Measurements from ENCODE around the gene WNT2.
"Not testable (repeated sequence)": the region's sequence is repeated elsewhere in the genome, so short reads cannot be mapped to it uniquely, and the experiment has no call there.

The WNT2 gene

GRCh38 chr7:117259615-117260014 lies 63.2 kb downstream of the WNT2 start:
- DNase-seq = no peak

DNA sequence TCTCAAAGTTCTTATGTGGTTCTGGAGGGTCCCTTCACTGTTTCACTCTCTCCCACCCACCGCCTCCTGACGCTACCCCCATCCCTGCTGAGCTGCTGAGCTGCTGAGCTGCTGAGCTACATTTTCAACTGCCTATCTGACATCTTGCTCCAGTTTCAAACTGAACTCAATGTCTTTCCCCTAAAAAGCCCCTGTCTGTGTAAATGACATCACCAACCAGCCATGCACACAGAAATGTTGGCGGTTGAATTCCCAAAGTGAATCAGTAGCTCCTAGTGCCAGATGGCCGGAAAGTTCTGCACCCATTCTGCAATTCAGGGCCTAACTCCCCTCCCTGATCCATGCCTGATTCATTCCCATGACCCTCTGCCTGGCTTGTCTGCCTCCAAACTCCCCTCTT lies 71.2 kb downstream of the WNT2 start:
- DNase-seq = no peak

DNA sequence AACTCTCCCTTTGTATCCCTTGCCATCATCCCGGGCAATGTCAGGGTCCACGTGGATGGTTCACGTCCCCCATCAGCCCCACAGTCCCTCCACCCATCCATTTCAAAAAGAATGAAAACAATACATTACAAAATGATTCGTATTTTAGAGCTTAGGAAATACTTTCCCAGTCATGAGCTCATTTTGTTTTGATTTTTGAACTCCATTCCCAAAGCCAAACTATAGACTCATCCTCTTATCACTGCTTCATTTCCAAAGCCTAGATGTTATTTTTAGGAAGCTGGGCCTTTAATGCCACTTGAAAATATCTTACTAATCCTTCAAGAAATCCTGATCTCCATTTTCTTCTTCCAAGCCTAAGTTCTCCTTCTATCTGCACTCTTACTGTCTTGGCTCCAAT lies 72.1 kb downstream of the WNT2 start:
- no peak for DNase-seq

GRCh38 chr7:117250245-117250644 lies 72.6 kb downstream of the WNT2 start:
- DNase-seq = no peak

GRCh38 chr7:117249696-117250095 lies 73.2 kb downstream of the WNT2 start:
- no peak for DNase-seq

DNA sequence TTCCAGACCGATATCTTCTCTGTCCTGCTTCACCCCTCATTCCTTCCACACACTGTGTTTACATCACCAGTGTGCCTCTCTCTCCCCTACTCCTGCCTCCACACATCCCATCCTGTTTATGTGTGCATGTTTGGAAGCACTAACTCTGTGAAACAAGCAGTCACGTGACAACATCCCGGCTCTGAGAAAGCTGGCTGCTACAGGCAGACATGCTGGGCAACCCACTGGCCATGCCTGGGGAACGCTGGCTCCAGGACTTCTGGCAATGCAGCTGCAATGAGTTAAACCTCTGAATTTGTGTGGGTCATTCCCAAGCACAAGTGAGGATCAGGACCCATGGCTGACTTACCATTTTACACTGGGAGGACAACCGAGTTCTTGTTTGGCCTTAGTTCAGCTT lies 74.0 kb downstream of the WNT2 start:
- DNase-seq = no peak

GRCh38 chr7:117247809-117248208 lies 75.0 kb downstream of the WNT2 start:
- DNase-seq = no peak

- DNase-seq = not testable (repeated sequence)
Observed at GRCh38 chr7:117245703-117246102, 77.2 kb downstream of the WNT2 start.

GRCh38 chr7:117243390-117243789 lies 79.5 kb downstream of the WNT2 start:
- DNase-seq = no peak

DNA sequence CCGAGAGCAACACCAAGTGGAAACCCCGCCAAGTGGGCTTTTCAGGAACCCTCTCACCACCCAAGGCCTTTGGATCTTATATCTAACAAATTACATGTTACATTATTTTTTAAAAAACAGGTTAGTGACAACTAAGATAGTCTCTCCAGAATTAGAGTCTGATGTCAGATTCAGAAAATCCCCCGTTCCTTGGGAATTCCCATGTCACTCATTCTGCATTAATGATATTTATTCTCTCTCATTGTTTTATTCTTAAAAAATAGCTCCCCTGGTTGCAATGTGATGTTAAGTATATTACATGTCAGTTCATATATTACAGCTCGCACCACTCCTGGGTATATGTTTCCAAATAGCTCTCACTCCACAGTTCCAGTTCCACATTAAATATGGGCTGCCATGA lies 81.8 kb downstream of the WNT2 start:
- no peak for DNase-seq

- DNase-seq = no peak
Observed at GRCh38 chr7:117238937-117239336, 83.9 kb downstream of the WNT2 start.

DNA sequence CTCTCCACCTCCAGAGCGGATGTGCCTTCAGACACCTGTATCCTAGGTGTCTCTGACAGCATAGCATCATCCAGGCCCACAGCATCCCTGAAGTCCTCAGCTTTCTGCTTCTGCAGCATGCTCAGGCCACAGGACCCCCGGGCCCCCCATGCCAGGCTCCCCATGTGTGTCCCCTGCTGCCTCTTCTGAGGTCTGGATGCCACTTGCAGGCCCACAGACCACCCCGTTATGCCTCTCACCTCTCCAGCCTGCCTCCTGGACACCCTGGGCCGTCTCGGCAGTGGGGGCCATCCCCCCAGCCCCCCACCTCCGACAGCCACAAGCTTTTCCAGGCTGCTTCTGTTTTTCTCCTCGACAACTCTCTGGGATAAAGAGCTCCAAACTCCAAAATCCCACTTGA lies 84.4 kb downstream of the WNT2 start:
- DNase-seq = no peak

DNA sequence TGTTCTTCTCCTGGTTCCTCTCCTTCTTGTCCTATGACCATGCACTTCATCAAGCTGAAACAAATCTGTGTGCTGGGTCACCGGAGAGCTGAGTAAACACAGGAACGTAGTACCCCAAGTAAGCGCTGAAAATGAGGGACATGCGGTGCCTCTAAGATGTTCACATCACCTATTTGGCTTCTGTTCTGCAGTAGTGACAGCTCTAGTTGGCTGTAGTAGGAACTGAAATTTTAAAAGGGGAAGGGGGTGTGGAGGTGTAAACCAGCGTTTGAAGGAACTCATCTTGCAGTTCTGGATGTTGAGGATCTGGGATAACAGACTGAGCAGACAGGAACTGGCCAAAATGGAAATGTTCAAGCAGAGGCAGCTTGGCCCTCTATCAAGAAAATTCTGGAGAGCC lies 85.2 kb downstream of the WNT2 start:
- no peak for DNase-seq

DNA sequence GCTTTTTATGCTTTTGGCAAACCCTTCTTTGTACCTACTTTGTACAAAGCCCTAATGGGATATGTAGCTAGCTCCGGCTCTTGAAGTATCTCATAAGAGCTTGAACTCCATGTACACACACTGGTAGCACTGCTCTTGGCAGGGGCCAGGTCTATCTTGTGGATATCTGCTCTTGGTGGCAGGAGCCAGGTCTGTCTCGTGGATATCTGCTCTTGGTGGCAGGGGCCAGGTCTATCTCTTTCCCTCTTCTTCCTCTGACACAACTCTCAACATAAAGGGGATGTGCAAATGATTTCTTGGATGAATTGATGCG lies 91.9 kb downstream of the WNT2 start:
- no peak for DNase-seq

GRCh38 chr7:117230276-117231046 lies 92.4 kb downstream of the WNT2 start:
- no peak for DNase-seq

- no peak for DNase-seq
Observed at GRCh38 chr7:117229350-117229749, 93.5 kb downstream of the WNT2 start.

DNA sequence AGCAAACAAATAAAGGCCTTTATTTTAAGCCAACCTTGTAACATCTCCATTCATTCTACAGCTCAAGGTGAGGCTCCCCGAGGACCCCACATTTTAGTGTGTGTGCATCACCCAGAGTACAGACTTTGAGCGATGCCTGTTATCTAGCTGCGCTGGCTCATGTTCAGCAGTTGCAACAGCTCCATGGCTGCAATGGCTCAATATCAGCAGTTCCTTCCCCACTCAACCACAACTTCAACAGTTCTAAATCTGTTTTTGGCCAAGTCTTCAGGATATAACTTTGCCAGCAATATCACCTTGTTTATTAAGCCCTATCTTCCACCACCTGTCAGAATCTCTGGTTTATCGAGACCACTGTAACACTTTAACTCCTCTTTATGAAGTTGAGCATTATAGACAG lies 95.8 kb downstream of the WNT2 start:
- DNase-seq = no peak

DNA sequence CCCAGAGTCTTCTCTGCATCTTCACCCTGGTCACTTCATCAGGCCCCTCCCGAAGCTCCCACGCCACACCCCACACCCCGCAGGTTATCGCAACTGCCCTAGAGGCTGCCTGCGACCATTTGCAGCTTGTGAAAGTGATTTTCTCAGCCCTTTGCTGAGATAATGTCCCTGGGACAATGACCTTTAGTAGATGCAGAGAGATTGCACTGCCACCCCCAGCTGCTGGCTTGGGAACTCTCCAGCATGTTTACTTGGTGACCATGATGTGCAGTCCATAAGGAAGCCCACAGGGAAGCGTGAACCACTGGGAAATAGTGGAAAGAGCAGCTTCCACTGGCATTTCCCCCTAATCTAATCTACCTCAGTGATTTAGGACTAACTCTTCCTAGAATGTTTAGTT lies 97.3 kb downstream of the WNT2 start:
- DNase-seq = no peak
